Neural crest cell (in vitro differentiated cells): ENCODE results near the gene PER2. TPM values are rescaled to one million over a fixed set of nuclear protein-coding genes. Genes with fewer than 3 reads are reported as not detected.

ENCODE experiments used
- DNase-seq: peaks from one replicate; pipeline ENCODE4 v3.0.0; 2021; ENCODE audit warnings: low read depth, mixed read lengths, low spot score
- H3K27ac Mint-ChIP-seq: one replicate; pipeline ENCODE4 v1.8.0; 2021; ENCODE audit warnings: mild to moderate bottlenecking, mixed read lengths; ENCODE audit not compliant: unreplicated experiment
- H3K27me3 Mint-ChIP-seq: 2 replicates; pipeline ENCODE4 v1.8.0; 2021; ENCODE audit warnings: low read depth, mild to moderate bottlenecking, mixed read lengths
- H3K36me3 Mint-ChIP-seq: 2 replicates; pipeline ENCODE4 v1.8.0; 2021; ENCODE audit warnings: low read depth, mild to moderate bottlenecking, mixed read lengths
- H3K4me1 Mint-ChIP-seq: 2 replicates; pipeline ENCODE4 v1.8.0; 2021; ENCODE audit warnings: mixed read lengths
- H3K4me3 Mint-ChIP-seq: one replicate; pipeline ENCODE4 v1.8.0; 2021; ENCODE audit warnings: mild to moderate bottlenecking, mixed read lengths
- H3K9me3 Mint-ChIP-seq: 2 replicates; pipeline ENCODE4 v1.8.0; 2021; ENCODE audit warnings: mixed read lengths
- CTCF ChIP-seq: fragments of 200-600 bp; sonication (generic); conservative IDR thresholded peaks from 2 replicates; pipeline ENCODE4 v1.5.0; 2021; ENCODE audit warnings: antibody characterized with exemption, mild to moderate bottlenecking
- total RNA-seq: library from RNA; stranded (reverse); gene quantifications from 2 replicates; pipeline ENCODE4 v1.2.1, GENCODE V29; 2021

Gene PER2
- total RNA-seq, 1 donor from 2014 or later, result 8.6 TPM

- Mint-ChIP-seq H3K9me3 (no peaks in the 10 kb centered on the region), H3K4me1 (no peaks in the 10 kb centered on the region)
- no peak for DNase-seq
Observed at GRCh38 chr2:238305965-238306671, 17.7 kb upstream of the PER2 start.

GRCh38 chr2:238305092-238305862 lies 16.9 kb upstream of the PER2 start:
- no peaks in the 10 kb centered on the region for H3K9me3 Mint-ChIP-seq
- no peak overlapping the region for H3K27ac Mint-ChIP-seq
- H3K36me3 Mint-ChIP-seq, result no peaks in the 10 kb centered on the region
- H3K4me3 Mint-ChIP-seq, result no peak overlapping the region
- peak; percentile 43 for TF ChIP-seq CTCF
- H3K4me1 Mint-ChIP-seq, result peaks cover 5% of the 10 kb centered on the region
- no peaks in the 10 kb centered on the region for H3K27me3 Mint-ChIP-seq
- no peak for DNase-seq

More at GRCh38 chr2:238305965-238306671, 17.7 kb upstream of the PER2 start:
- no peak for TF ChIP-seq CTCF
- Mint-ChIP-seq H3K27me3 (no peaks in the 10 kb centered on the region), H3K27ac (no peak overlapping the region), H3K36me3 (no peaks in the 10 kb centered on the region), H3K4me3 (no peak overlapping the region)

- Mint-ChIP-seq H3K36me3 (no peaks in the 10 kb centered on the region), H3K27me3 (no peaks in the 10 kb centered on the region), H3K27ac (no peak overlapping the region), H3K4me1 (peaks cover 6% of the 10 kb centered on the region), H3K9me3 (no peaks in the 10 kb centered on the region), H3K4me3 (no peak overlapping the region)
- DNase-seq, result no peak
- TF ChIP-seq CTCF, result no peak
Observed at GRCh38 chr2:238304116-238304515, 15.7 kb upstream of the PER2 start.

- H3K36me3 Mint-ChIP-seq, result no peaks in the 10 kb centered on the region
- TF ChIP-seq CTCF, result no peak
- peaks cover 6% of the 10 kb centered on the region for H3K4me1 Mint-ChIP-seq
- H3K27ac Mint-ChIP-seq, result no peak overlapping the region
- H3K9me3 Mint-ChIP-seq, result no peaks in the 10 kb centered on the region
- H3K4me3 Mint-ChIP-seq, result no peak overlapping the region
- H3K27me3 Mint-ChIP-seq, result no peaks in the 10 kb centered on the region
- DNase-seq, result no peak
Observed at GRCh38 chr2:238302751-238303150, 14.3 kb upstream of the PER2 start.

GRCh38 chr2:238302087-238302486 lies 13.7 kb upstream of the PER2 start:
- H3K27me3 Mint-ChIP-seq, result no peaks in the 10 kb centered on the region
- no peak overlapping the region for H3K4me3 Mint-ChIP-seq
- H3K27ac Mint-ChIP-seq, result no peak overlapping the region
- no peaks in the 10 kb centered on the region for H3K36me3 Mint-ChIP-seq
- no peak for TF ChIP-seq CTCF
- no peak for DNase-seq
- H3K4me1 Mint-ChIP-seq, result peaks cover 6% of the 10 kb centered on the region
- H3K9me3 Mint-ChIP-seq, result no peaks in the 10 kb centered on the region
